Renal pelvis (tissue), 4 donors: ENCODE data around the gene SLCO3A1. TPM values are rescaled to one million over a fixed set of nuclear protein-coding genes. Genes with fewer than 3 reads are reported as not detected.

Experiments
- DNase-seq: peaks from one replicate; pipeline ENCODE4 v3.0.0-alpha.2; 2013
- polyA plus RNA-seq, 3 donors: library from polyadenylated mRNA; unstranded; fragments of 120-200 nt; gene quantifications; one replicate each; pipeline ENCODE4 v1.2.1, GENCODE V29; 2013; ENCODE audit not compliant: insufficient read length in 3 of 3

Gene SLCO3A1
- polyA plus RNA-seq, 3 donors = 11.8 to 12.9 (median 12.2) TPM

DNA sequence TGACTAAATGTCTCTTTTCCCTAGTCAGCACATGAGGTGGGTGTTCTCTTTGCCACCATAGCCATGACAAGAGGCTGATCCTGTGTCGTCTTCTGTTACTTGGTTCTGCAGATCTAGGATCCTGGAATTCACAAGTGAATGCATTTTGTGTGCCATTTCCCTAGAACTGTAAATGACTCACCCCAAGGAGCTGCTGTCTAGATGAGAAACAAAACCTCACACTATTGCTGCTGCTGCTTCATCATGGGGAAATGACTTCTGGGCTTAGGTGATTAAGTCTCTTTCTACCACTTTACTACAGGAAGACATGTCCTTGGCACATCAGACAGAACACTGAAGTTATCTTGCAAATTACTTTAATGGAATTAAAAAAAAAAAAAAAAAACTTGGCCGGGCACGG lies 54.9 kb downstream of the SLCO3A1 start:
- no peak for DNase-seq

DNA sequence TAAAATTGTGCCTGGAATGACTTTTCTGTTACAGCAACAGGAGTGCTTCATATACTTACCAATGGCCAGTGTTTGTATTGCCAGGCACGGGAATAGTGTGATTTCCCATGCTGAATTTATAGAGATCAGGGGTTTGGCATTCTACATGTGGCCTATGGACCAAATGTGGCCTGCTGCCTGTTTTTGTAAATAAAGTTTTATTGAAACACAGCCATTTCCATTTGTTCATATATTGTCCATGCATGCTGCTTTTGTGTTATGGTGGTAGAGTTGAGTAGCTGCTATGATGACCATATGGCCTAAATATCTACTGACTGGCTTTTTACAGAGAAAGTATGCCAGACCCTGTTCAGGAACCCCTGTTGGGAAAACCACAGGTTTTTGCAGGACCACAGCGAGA lies 55.6 kb downstream of the SLCO3A1 start:
- no peak for DNase-seq

GRCh38 chr15:91909574-91909973 lies 56.1 kb downstream of the SLCO3A1 start:
- DNase-seq = no peak

GRCh38 chr15:91911844-91912243 lies 58.3 kb downstream of the SLCO3A1 start:
- DNase-seq = no peak

DNA sequence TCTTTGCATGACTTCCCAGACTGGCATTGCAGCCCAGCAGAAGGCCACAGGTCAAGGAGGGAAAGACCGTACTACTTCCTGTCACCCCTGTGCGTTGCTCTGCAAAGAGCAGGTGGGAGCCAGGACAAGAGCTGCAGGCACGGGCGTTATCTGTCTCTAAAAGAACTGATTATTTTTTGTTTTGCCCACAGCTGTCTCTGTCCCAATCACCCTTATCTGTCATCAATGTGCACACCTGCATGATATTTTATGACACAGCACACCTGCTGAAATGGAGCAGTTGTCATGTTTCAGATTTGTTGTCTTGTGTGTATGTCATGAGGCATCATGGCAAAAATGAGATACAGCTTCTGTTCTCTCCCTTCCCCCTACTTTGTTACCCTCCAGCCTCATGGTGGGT lies 58.8 kb downstream of the SLCO3A1 start:
- no peak for DNase-seq

DNA sequence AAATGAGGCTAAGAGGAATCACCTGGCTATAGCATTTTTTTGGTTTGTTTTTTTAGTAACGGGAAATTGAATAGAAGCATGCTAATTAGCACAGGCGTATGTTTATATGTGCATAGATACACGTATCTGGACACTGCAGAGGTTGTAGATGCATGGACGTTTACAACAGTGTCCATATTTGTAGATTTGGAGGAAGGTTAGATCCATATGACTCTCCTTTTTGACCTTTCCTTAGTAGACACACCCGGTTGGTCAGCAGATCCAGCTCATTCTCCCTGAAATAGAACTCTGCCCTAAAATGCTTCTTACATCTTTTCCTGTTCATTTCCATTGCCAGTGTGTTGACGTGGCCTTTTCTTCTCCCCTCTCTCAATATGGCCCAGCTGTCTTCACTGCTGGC lies 60.1 kb downstream of the SLCO3A1 start:
- DNase-seq = no peak

GRCh38 chr15:91915576-91915975 lies 62.1 kb downstream of the SLCO3A1 start:
- no peak for DNase-seq

GRCh38 chr15:91916051-91916450 lies 62.5 kb downstream of the SLCO3A1 start:
- no peak for DNase-seq

GRCh38 chr15:91917686-91918360 lies 64.3 kb downstream of the SLCO3A1 start:
- DNase-seq = no peak

GRCh38 chr15:91919014-91919534 lies 65.6 kb downstream of the SLCO3A1 start:
- DNase-seq = no peak

GRCh38 chr15:91921188-91921842 lies 67.8 kb downstream of the SLCO3A1 start:
- DNase-seq = no peak

GRCh38 chr15:91921843-91922198 lies 68.3 kb downstream of the SLCO3A1 start:
- DNase-seq = no peak

GRCh38 chr15:91922646-91923547 lies 69.4 kb downstream of the SLCO3A1 start:
- no peak for DNase-seq

DNA sequence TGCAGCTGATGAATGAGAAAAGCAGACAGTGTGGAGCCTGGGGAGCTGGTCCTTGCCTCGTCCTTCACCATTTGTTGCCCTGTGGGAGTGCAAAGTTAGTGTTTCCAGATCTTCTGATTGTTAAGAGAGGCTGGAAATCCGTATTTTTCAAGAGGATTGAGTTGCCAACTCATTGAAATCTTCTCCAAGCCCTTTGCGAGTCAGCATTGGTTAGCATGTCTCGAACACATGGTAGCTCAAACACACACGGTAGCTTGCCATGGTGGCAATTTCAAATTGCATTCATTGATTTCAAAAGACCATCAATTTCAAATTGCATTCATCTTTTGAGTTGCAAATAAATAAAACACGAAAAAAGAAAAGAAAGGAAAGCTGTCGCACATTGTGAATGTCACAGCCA lies 70.7 kb downstream of the SLCO3A1 start:
- DNase-seq = no peak

GRCh38 chr15:91924837-91925495 lies 71.5 kb downstream of the SLCO3A1 start:
- DNase-seq = no peak

DNA sequence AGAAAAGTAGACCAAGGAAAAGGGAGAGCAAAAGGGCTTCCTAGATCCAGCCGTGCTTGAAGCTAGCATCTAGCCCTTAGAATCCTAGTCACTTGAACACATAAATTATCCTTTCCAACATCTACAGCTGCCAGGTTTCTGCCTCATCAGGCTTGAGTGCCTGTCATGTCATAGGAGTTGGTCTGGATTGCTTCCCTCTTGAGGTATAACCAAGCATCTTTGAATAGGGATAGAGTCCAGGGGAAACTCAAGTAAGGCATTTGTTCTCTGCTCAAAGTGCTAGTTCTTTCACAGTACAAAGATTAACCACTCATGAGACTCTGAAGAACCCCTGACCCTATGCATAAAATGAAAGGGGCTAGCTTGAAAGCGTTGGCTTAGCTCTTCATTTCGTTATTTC lies 72.3 kb downstream of the SLCO3A1 start:
- DNase-seq = no peak

DNA sequence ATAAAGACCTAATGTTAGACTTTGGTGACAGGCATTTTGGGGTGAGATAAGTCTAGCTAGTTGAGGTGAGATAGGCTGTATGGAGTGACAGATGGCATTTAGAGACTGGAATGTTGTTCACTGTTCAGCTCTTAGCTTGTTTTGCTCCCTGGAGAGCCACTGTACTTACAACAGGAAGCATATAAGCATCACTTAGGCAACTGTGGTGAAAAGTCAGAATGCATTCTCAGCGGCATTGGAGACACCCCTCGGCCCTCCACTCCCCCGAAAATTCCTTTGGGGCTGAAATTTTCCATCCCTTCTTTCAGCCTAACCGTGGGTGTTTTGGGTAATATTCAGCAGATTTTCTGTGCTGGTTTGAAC lies 73.4 kb downstream of the SLCO3A1 start:
- DNase-seq = no peak

- DNase-seq = no peak
These were observed 74.1 kb downstream of the SLCO3A1 start for GRCh38 chr15:91927585-91927984.

DNA sequence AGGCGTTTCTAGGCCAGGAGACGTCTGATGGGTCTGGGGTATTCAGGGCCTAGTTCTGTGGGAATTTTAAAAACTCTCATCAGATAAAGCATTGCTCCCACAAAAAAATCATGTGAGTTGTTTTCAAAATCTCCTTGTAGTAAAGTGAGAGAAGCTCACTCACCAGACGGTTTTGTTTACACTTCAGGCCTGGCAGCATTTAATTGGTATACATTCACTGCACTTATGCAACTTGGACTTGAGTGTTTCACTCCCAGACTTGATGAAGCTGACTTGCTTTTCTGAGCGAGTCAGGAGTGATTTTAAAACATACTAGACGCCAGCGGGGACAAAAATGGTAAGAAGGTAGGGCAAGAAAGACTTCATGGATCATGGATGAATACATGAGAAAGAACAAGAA lies 75.2 kb downstream of the SLCO3A1 start:
- DNase-seq = no peak

DNA sequence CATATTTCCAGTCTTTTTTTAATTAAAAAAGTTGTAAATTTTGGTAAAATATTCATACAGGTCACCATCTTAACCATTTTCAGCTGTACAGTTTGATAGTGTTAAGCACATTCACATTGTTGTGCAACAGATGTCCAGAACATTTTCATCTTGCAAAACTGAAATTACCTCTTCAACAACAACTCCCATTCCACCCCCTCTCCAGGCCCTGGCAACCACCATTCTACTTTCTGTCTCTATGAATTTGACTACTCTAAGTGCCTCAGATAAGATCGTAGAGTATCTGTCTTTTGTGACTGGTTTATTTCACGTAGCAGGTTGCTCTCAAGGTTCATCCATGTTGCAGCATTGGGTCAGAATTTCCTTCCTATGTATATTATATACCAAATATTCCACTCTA lies 76.0 kb downstream of the SLCO3A1 start:
- no peak for DNase-seq

DNA sequence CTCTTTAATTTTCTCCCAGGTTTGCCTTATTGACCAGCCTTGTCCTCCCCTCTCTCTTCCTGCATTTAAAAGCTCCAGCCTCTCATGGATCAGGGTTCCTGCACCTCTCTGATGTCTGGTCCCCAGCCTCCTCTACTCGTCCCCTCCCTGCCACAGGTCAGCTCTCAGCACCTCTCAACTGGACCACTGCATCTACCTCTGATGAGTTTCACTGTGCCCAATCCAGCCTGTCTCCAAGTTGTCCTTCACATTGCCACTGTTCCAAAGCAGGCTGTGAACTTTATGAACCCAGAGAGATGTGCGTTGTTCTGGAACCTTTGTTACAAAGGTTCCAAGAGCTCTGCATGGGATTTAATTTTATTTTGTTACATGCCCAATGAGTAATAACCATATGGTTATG lies 76.6 kb downstream of the SLCO3A1 start:
- DNase-seq = no peak

DNA sequence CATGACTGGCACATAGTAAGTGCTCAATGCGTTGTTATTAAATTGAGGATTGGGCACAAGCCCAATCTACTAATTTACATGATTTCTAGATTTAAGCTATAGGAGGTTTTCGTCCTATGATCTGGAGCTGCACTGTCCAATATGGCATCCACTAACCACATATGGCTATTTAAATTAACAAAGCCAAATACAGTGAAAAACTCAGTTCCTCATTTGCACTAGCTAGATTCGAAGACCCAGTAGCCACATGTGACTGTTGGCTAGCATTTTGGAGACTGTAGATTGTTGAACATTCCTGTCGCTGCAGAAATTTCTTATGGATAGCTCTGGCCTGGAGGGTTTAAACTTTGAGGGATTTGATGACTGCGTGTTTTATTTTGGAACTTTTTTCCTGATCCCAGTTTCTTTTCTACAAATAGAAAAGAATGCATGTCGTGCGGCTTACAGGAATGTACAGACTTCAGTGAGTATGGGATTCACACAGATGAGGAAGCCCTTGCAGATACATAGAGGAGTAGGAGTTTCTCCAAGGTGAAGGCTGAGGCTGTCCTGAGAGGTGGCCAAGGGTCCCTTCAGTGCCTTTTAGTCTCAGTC lies 82.8 kb downstream of the SLCO3A1 start:
- no peak for DNase-seq
